ENCODE results near the gene OPALIN. TPM values are rescaled to one million over a fixed set of nuclear protein-coding genes. Genes with fewer than 3 reads are reported as not detected.
A peak's percentile ranks its signal among the peaks of the same experiment; 100 is the strongest.

The OPALIN gene
- total RNA-seq, 1 experiment from 2014 or later, result not detected

GRCh38 chr10:96322275-96322674, 36.5 kb downstream of the OPALIN start:
- DNase-seq (ENCODE audit: low spot score), result no peak
- ChIA-PET CTCF (no interaction called here), POLR2A (ENCODE audit: low non-redundant PET) (no interaction called here)
- no peak overlapping the region for H3K4me3 ChIP-seq (ENCODE audit: low read depth, low read length, poor library complexity, severe bottlenecking)
- intact Hi-C loops (cut with micrococcal nuclease; ENCODE audit: unreplicated experiment), result no loop called here
- no peaks in the 10 kb centered on the region for H3K36me3 ChIP-seq (ENCODE audit: insufficient read depth, low read length, poor library complexity, severe bottlenecking)
- TF ChIP-seq EZH2 (IDR thresholded peaks at IDR 0.05; ENCODE audit: borderline replicate concordance, low read depth, low read length, poor library complexity, severe bottlenecking) (no peak), CTCF (conservative IDR thresholded peaks at IDR 0.05; ENCODE audit: low read depth, low read length) (no peak)
- no TSS peak for BruUV-seq (replicated peaks)
- H3K4me1 ChIP-seq (ENCODE audit: insufficient read depth, low read length, poor library complexity, severe bottlenecking), result no peaks in the 10 kb centered on the region
- no peaks in the 10 kb centered on the region for H3K9me3 ChIP-seq (ENCODE audit: low read depth, low read length, poor library complexity, severe bottlenecking)
- H3K27me3 ChIP-seq (replicated peaks; ENCODE audit: insufficient read depth, low read depth, low read length, poor library complexity), result peaks cover 44% of the 10 kb centered on the region
- H3K27ac ChIP-seq (ENCODE audit: low read depth, low read length, poor library complexity, severe bottlenecking), result no peak overlapping the region

- peak; percentile 30; the same call in 1 of the 2 replicates for TF ChIP-seq CTCF (conservative IDR thresholded peaks at IDR 0.05; ENCODE audit: low read depth, low read length)
- TF ChIP-seq EZH2 (IDR thresholded peaks at IDR 0.05; ENCODE audit: borderline replicate concordance, low read depth, low read length, poor library complexity, severe bottlenecking), result no peak
- Histone ChIP-seq H3K27me3 (replicated peaks; ENCODE audit: insufficient read depth, low read depth, low read length, poor library complexity) (peaks cover 40% of the 10 kb centered on the region), H3K36me3 (ENCODE audit: insufficient read depth, low read length, poor library complexity, severe bottlenecking) (no peaks in the 10 kb centered on the region), H3K4me3 (ENCODE audit: low read depth, low read length, poor library complexity, severe bottlenecking) (no peak overlapping the region), H3K4me1 (ENCODE audit: insufficient read depth, low read length, poor library complexity, severe bottlenecking) (no peaks in the 10 kb centered on the region), H3K27ac (ENCODE audit: low read depth, low read length, poor library complexity, severe bottlenecking) (no peak overlapping the region), H3K9me3 (ENCODE audit: low read depth, low read length, poor library complexity, severe bottlenecking) (no peaks in the 10 kb centered on the region)
- BruUV-seq (replicated peaks), result no TSS peak
- CTCF ChIA-PET, result interaction anchor here (1.2 kb wide), 1 partner anchor 92 kb away, joined by 7 read pairs; no protein-coding TSS in a partner anchor
- POLR2A ChIA-PET (ENCODE audit: low non-redundant PET), result no interaction called here
- intact Hi-C loops (cut with micrococcal nuclease; ENCODE audit: unreplicated experiment), result no loop called here
- DNase-seq (ENCODE audit: low spot score), result no peak
These were observed 37.0 kb downstream of the OPALIN start for GRCh38 chr10:96321822-96322221.

GRCh38 chr10:96319754-96320474, 38.9 kb downstream of the OPALIN start:
- intact Hi-C loops (cut with micrococcal nuclease; ENCODE audit: unreplicated experiment), result no loop called here
- Histone ChIP-seq H3K9me3 (ENCODE audit: low read depth, low read length, poor library complexity, severe bottlenecking) (no peaks in the 10 kb centered on the region), H3K27ac (ENCODE audit: low read depth, low read length, poor library complexity, severe bottlenecking) (no peak overlapping the region), H3K27me3 (replicated peaks; ENCODE audit: insufficient read depth, low read depth, low read length, poor library complexity) (peaks cover 21% of the 10 kb centered on the region), H3K4me1 (ENCODE audit: insufficient read depth, low read length, poor library complexity, severe bottlenecking) (no peaks in the 10 kb centered on the region), H3K4me3 (ENCODE audit: low read depth, low read length, poor library complexity, severe bottlenecking) (no peak overlapping the region), H3K36me3 (ENCODE audit: insufficient read depth, low read length, poor library complexity, severe bottlenecking) (no peaks in the 10 kb centered on the region)
- CTCF ChIA-PET, result no interaction called here
- no TSS peak for BruUV-seq (replicated peaks)
- TF ChIP-seq EZH2 (IDR thresholded peaks at IDR 0.05; ENCODE audit: borderline replicate concordance, low read depth, low read length, poor library complexity, severe bottlenecking) (no peak), CTCF (conservative IDR thresholded peaks at IDR 0.05; ENCODE audit: low read depth, low read length) (no peak)
- DNase-seq (ENCODE audit: low spot score), result no peak
- POLR2A ChIA-PET (ENCODE audit: low non-redundant PET), result no interaction called here
